ENCODE data around the gene SLC15A4.

DNA sequence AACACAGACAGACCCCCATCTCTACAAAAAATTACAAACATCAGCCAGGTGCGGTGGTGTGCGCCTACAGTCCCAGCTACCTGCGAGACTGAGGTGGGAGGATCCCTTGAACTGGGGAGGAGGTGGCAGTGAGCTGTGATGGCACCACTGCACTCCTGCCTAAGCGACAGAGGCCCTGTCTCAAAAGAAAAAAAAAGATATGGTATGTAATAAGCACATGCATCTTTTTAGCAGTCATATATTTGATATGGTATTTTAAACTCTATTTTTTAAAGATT lies 7.2 kb downstream of the SLC15A4 start:
- TF ChIP-seq, protein P1, sequence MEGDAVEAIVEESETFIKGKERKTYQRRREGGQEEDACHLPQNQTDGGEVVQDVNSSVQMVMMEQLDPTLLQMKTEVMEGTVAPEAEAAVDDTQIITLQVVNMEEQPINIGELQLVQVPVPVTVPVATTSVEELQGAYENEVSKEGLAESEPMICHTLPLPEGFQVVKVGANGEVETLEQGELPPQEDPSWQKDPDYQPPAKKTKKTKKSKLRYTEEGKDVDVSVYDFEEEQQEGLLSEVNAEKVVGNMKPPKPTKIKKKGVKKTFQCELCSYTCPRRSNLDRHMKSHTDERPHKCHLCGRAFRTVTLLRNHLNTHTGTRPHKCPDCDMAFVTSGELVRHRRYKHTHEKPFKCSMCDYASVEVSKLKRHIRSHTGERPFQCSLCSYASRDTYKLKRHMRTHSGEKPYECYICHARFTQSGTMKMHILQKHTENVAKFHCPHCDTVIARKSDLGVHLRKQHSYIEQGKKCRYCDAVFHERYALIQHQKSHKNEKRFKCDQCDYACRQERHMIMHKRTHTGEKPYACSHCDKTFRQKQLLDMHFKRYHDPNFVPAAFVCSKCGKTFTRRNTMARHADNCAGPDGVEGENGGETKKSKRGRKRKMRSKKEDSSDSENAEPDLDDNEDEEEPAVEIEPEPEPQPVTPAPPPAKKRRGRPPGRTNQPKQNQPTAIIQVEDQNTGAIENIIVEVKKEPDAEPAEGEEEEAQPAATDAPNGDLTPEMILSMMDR (IDR thresholded peaks at IDR 0.05): no peak
- no peak for TF ChIP-seq POLR2A (IDR thresholded peaks at IDR 0.05)

All from breast epithelium (tissue), 3 donors.